GM18502 (cell line): Measurements from ENCODE around the gene LRRC38.
"Not testable (repeated sequence)": the region's sequence is repeated elsewhere in the genome, so short reads cannot be mapped to it uniquely, and the experiment has no call there.

Experiments
- ATAC-seq: cut with Tn5 transposase; IDR thresholded peaks from one replicate; pipeline ENCODE4 v1.9.1; 2021; ENCODE audit warnings: mild to moderate bottlenecking; ENCODE audit not compliant: unreplicated experiment, poor library complexity

The LRRC38 gene

DNA sequence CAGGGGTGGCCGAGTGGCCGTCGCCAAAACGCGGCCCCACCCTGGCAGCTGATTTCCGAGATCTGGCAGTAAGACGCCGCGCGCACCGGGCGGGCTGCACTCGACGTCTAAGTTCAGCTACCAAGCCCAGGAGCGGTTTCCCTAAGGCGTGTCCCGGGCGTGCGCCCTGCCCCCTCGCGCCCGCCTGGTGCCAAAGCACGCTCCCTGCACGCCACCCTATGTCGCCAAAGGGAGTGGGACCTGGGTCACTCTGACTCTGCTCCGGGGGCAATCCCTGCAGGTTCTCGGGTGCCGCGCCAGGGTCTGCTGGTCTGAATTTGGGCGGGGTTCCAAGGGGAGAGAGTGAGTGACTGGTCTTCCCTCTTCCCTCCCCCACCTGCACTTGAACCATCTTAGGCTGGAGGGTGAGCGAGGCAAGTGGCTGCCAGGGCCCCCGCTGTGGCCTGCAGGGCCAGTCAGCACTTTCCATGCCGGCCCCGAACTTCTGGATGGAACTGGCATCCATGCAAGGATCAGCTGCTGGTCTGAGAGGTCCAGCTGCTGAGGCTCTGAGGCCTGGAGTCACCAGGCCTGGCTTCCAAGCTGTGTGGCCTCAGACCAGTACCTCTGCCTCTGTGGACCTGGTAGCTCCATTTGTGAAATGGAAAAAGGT, at the start of gene LRRC38:
Gene LRRC38, minus strand, starts transcription at position 109 of the 652 bp plus-strand sequence. CDS start 410 bp downstream, outside the sequence.
- no peak for ATAC-seq

- ATAC-seq, result not testable (repeated sequence)
These were observed 49.2 kb upstream of the LRRC38 start for GRCh38 chr1:13562981-13563380.

GRCh38 chr1:13560541-13560940, 46.7 kb upstream of the LRRC38 start:
- no peak for ATAC-seq

- no peak for ATAC-seq
These were observed 42.5 kb upstream of the LRRC38 start for GRCh38 chr1:13556224-13556764.

DNA sequence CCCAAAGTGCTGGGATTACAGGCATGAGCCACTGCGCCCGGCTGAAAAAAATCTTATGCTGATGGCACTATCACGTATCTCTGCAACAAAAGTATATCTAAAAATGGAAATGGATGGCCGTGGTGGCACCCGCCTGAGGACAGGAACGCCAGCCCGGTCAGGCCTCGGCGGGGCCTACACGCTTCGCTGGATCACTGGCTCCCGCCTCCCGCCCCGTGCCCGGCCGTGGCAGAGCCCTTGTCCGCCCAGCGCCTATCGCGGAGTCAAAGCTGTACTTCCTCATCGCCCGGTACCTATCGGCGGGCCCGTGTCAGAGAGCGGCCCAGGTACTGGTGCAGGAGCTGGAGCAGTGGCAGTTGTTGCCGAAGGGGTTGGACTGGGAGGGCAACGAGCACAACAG, 41.0 kb upstream of the LRRC38 start:
- no peak for ATAC-seq

- ATAC-seq, result no peak
These were observed 36.9 kb upstream of the LRRC38 start for GRCh38 chr1:13550663-13551062.

DNA sequence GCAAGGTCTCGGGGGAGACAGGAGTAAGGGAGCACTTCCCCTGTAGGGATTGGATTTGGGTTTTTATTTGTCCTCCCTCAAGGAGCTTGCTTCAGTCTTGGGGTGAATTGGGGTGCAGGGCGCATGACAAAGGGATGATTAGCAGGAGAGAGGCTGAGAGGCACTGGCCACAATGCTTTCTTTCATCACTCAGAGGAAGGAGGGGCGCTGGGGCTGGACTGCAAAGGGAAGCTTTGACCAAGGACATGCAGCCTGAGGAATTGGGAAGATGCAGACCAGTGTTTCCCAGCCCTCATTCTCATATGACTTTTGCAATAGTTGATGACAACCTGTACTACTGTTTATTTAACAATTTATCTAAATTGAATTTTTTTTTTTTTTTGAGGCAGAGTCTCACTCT, 35.7 kb upstream of the LRRC38 start:
- ATAC-seq, result no peak

DNA sequence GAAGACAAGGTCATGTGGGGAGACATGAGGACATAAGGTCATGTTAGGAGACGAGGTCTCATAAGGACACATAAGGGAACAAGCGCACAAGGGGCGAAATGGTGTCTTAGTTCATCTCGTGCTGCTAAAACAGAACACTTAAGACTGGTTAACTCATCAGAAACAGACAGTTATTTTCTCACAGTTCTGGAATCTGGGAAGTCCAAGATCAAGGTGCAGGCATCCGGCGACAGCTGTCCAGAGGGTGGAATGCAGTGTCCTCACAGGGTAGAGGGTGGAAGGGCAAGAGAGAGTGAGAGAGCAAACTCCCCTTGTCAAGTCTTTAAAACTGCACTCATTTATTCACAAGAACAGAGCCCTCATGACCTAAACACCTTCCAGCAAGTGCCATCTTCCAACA, 35.2 kb upstream of the LRRC38 start:
- no peak for ATAC-seq

GRCh38 chr1:13548281-13548680, 34.5 kb upstream of the LRRC38 start:
- no peak for ATAC-seq

- no peak for ATAC-seq
These were observed 33.0 kb upstream of the LRRC38 start for GRCh38 chr1:13546791-13547190.

GRCh38 chr1:13544221-13544556, 30.4 kb upstream of the LRRC38 start:
- no peak for ATAC-seq

- ATAC-seq, result no peak
These were observed 29.8 kb upstream of the LRRC38 start for GRCh38 chr1:13543451-13544220.

DNA sequence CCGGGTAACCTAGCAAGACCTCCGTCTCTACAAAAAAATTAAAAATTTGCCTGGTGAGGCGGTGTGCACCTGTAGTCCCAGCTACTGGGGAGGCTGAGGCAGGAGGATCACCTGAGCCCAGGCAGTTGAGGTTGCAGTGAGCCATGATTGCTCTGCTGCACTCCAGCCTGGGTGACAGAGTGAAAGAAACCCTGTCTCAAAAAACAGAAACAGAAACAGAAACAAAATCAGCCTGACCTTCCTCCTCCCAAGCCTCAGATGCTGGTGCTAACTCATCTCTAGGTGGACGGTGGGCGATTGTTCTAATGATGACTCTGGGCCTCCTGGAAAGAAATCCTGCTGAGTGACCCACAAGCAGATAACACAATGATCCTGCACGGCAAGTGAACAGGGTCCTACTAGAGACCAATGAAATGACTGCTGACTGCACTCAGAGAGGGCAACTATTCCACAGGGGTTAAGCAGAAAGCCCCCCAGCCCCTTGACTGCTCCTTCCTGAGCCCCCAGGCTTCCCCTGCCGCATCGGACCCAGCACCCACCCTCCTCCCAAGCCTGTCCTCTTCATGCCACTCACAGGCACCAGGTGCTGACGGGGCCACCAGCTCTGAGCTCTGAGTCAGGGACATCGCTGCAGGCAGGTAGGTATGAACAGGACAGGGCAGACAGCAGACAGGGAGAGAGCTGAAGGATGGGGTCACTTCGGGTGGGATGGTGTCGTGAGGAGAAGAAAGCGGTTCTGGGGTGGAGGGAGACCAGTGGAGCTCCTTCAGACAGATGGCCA, 27.8 kb upstream of the LRRC38 start:
- no peak for ATAC-seq

- no peak for ATAC-seq
These were observed 27.1 kb upstream of the LRRC38 start for GRCh38 chr1:13540866-13541265.

- ATAC-seq, result no peak
These were observed 25.9 kb upstream of the LRRC38 start for GRCh38 chr1:13539683-13540082.

- ATAC-seq, result no peak
These were observed 25.0 kb upstream of the LRRC38 start for GRCh38 chr1:13538832-13539231.

DNA sequence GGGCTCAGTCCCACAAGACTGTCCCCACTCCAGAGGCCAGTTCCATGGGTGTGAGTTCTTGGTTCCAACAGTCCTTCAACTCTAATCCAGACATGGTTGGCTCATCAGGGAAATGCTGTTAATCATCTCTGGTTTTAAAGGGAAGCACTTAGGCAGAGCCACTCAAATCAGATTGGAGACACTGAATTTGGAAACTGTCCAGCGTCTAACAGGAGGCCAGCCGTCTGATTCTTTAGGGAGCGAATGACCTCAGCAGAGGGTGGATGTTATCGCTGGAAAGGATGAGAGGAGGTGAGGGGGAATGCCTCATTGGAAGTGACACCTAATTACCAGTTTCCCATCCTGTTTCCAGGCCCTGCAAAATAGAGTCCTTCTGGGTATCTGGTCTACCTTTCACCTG, 22.8 kb upstream of the LRRC38 start:
- no peak for ATAC-seq

DNA sequence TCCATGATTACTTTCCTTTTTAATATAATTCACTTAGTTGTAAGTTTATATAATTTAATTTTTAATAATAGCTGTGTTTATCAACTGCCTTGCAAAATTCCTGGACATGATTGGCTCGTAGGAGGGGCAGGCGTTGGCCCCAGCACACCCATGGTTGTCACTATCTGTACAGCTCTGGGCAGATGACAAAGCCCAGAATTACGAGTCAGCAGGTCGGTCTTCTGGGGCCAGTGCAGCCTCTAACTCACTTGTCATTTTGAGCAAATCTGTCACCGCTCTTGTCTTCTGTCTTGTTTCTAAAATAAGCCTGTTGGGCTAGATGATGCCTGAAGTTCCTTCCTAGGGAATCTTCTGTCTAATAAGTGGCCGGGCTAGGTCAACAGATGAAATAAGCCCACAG, 21.4 kb upstream of the LRRC38 start:
- no peak for ATAC-seq

DNA sequence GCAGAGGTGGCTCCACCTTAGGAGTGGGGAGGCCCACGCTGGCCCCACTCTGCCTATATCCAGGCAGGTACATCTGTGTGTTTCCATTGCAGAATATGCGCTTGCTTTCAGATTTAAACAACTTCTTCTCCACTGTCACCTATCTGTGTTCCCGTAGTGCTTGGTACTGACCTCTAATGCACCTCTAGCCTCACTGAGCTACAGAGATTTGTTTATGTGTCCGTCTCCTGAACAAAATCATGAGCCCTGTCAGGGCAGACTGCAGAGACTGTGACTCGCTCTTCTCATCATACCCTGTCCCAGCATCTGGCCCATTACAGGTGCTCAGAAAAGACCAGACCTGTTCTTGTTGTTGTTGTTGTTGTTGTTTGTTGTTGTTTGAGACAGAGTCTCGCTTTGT, 14.5 kb upstream of the LRRC38 start:
- ATAC-seq, result no peak

GRCh38 chr1:13523780-13524477, 10.1 kb upstream of the LRRC38 start:
- no peak for ATAC-seq
